ENCODE results near the gene ZNF444.

GRCh38 chr19:56174086-56174485 lies 33.0 kb downstream of the ZNF444 start:
- TF ChIP-seq POLR2A (IDR thresholded peaks at IDR 0.05) (no peak), CTCF (IDR thresholded peaks at IDR 0.05) (no peak)
